ENCODE results near the gene FAM72A. TPM values are rescaled to one million over a fixed set of nuclear protein-coding genes. Genes with fewer than 3 reads are reported as not detected.
"Not testable (repeated sequence)": the region's sequence is repeated elsewhere in the genome, so short reads cannot be mapped to it uniquely, and the experiment has no call there.

Gene FAM72A
- total RNA-seq, 1 donor from 2014 or later: 2.4 TPM

GRCh38 chr1:206215600-206216392 is 13.2 kb upstream of the FAM72A start:
- not testable (repeated sequence) for DNase-seq (ENCODE audit: low spot score)

GRCh38 chr1:206210802-206211201 is 8.2 kb upstream of the FAM72A start:
- DNase-seq (ENCODE audit: low spot score): not testable (repeated sequence)

GRCh38 chr1:206205569-206205968 is 2.9 kb upstream of the FAM72A start:
- DNase-seq (ENCODE audit: low spot score): not testable (repeated sequence)

- DNase-seq (ENCODE audit: low spot score): peak; percentile 31
Measured at GRCh38 chr1:206204871-206205270, 2.2 kb upstream of the FAM72A start.

GRCh38 chr1:206204159-206204511 is 1.5 kb upstream of the FAM72A start:
- DNase-seq (ENCODE audit: low spot score): not testable (repeated sequence)

- peak; percentile 77 for DNase-seq (ENCODE audit: low spot score)
Measured at GRCh38 chr1:206203364-206204158, 922 bp upstream of the FAM72A start, which contains the start of gene SRGAP2. SRGAP2 (plus strand) TSS chr1:206203541; CDS start chr1:206205971, 2,430 bp downstream.

- DNase-seq (ENCODE audit: low spot score): not testable (repeated sequence)
Measured at GRCh38 chr1:206196748-206197424, 5.8 kb downstream of the FAM72A start.

- not testable (repeated sequence) for DNase-seq (ENCODE audit: low spot score)
Measured at GRCh38 chr1:206195182-206195581, 7.5 kb downstream of the FAM72A start.

GRCh38 chr1:206186826-206187225 is 15.8 kb downstream of the FAM72A start:
- not testable (repeated sequence) for DNase-seq (ENCODE audit: low spot score)

- DNase-seq (ENCODE audit: low spot score): not testable (repeated sequence)
Measured at GRCh38 chr1:206185778-206186177, 16.9 kb downstream of the FAM72A start.

GRCh38 chr1:206183788-206184187 is 18.9 kb downstream of the FAM72A start:
- not testable (repeated sequence) for DNase-seq (ENCODE audit: low spot score)

- peak; percentile 17 for DNase-seq (ENCODE audit: low spot score)
Measured at GRCh38 chr1:206182368-206183317, 20.0 kb downstream of the FAM72A start.

GRCh38 chr1:206179666-206180065 is 23.0 kb downstream of the FAM72A start:
- not testable (repeated sequence) for DNase-seq (ENCODE audit: low spot score)

GRCh38 chr1:206178061-206178989 is 24.3 kb downstream of the FAM72A start:
- DNase-seq (ENCODE audit: low spot score): peak; percentile 19

GRCh38 chr1:206176114-206176502 is 26.5 kb downstream of the FAM72A start:
- DNase-seq (ENCODE audit: low spot score): not testable (repeated sequence)

- not testable (repeated sequence) for DNase-seq (ENCODE audit: low spot score)
Measured at GRCh38 chr1:206175459-206176113, 27.1 kb downstream of the FAM72A start.

GRCh38 chr1:206174182-206174868 is 28.3 kb downstream of the FAM72A start:
- DNase-seq (ENCODE audit: low spot score): peak; percentile 29

- not testable (repeated sequence) for DNase-seq (ENCODE audit: low spot score)
Measured at GRCh38 chr1:206173110-206173719, 29.4 kb downstream of the FAM72A start.

Data from umbilical cord (tissue), 2 donors.